ENCODE measurements around the gene GAPDHS. TPM values are rescaled to one million over a fixed set of nuclear protein-coding genes. Genes with fewer than 3 reads are reported as not detected.

The GAPDHS gene
- total and polyA plus RNA-seq, 2 of the 13 experiments (the other 11 are each of a cell fraction or from before 2014, with no cell fraction given), result not detected

- peaks cover 49% of the 10 kb centered on the region for H3K4me1 ChIP-seq (ENCODE audit: insufficient read depth, low read length)
- peak overlapping the region; percentile 69 for H3K9ac ChIP-seq (ENCODE audit: insufficient read depth, low read depth, low read length)
- H3K27ac ChIP-seq (ENCODE audit: extremely low read length, insufficient read depth, low read length), result peak overlapping the region; percentile 58
- ChIA-PET POLR2A (interaction anchor here (0.6 to 1.2 kb wide), 2 partner anchors 14 to 39 kb away, joined by 3 read pairs; no protein-coding TSS in a partner anchor), CTCF (ENCODE audit: low intra/inter-chr PET ratio, low total read pairs) (interaction anchor here (1.4 to 1.7 kb wide), 2 partner anchors 156 to 261 kb away, joined by 3 to 4 read pairs; no protein-coding TSS in a partner anchor)
- in situ Hi-C loops (cut with HindIII; ENCODE audit: extremely low pct_ligation_motif_present, low pct_unique_long_range_greater_than_20kb) (no loop called here), intact Hi-C loops (cut with micrococcal nuclease; ENCODE audit: unreplicated experiment) (no loop called here)
- H3K4me3 ChIP-seq (replicated peaks in 1 of 3; ENCODE audit: insufficient read depth in 1 of 3, low read depth in 2 of 3, low read length in 3 of 3), result peak overlapping the region; percentile 65 to 78 (median 69)
- no peaks in the 10 kb centered on the region for H3K9me3 ChIP-seq (ENCODE audit: low read length)
- H3K36me3 ChIP-seq (replicated peaks in 1 of 2; ENCODE audit: control insufficient read depth in 1 of 2, insufficient read depth in 2 of 2, low read length in 2 of 2), result peaks cover 3 to 5% of the 10 kb centered on the region in 2 experiments; a peak in 3 of 5 replicates
- FAIRE-seq (peak; percentile 66), DNase-seq (ENCODE audit: low spot score) (peak; percentile 42), ATAC-seq (peak; percentile 56)
- 38% methylated on average over 12 of the region's 12 CpGs for WGBS (ENCODE audit: low lambda C conversion rate)
- peaks cover 1 to 23% of the 10 kb centered on the region in 2 experiments; a peak in 2 of 5 replicates for H3K27me3 ChIP-seq (ENCODE audit: control insufficient read depth in 1 of 2, insufficient read depth in 2 of 2, low read length in 2 of 2)
- no peaks in the 10 kb centered on the region for H4K20me1 ChIP-seq (ENCODE audit: insufficient read depth, low read length)
- no peaks in the 10 kb centered on the region for H3K79me2 ChIP-seq (ENCODE audit: insufficient read depth, low read length)
- no TSS peak for BruUV-seq (replicated peaks)
- H3K4me2 ChIP-seq (ENCODE audit: low read depth, low read length), result peak overlapping the region; percentile 93
- H2AFZ ChIP-seq (ENCODE audit: low read length), result peak overlapping the region; percentile 78
- TF ChIP-seq ERF (CRISPR knock-in tag; IDR thresholded peaks at IDR 0.05) (peak; percentile 32; the same call in 1 of the 2 replicates), GATAD2A (CRISPR knock-in tag; IDR thresholded peaks at IDR 0.05) (0 out of 2 replicates have a peak, but pooled peaks have one; percentile 26), RXRB (CRISPR knock-in tag; IDR thresholded peaks at IDR 0.05; ENCODE audit: borderline replicate concordance) (0 out of 2 replicates have a peak, but pooled peaks have one; percentile 18), KLF6 (CRISPR knock-in tag; IDR thresholded peaks at IDR 0.05) (peak; percentile 53), ZSCAN31 (CRISPR knock-in tag; IDR thresholded peaks at IDR 0.05; ENCODE audit: low read depth) (0 out of 2 replicates have a peak, but pooled peaks have one; percentile 10), TRAFD1 (CRISPR knock-in tag; IDR thresholded peaks at IDR 0.05; ENCODE audit: borderline replicate concordance) (no peak), SIN3A (IDR thresholded peaks at IDR 0.05; ENCODE audit: borderline replicate concordance, low read depth, low read length) (peak; percentile 61; the same call in 1 of the 2 replicates), USF2 (IDR thresholded peaks at IDR 0.05; ENCODE audit: low read depth, low read length) (no peak; the same call in 1 of the 2 replicates), USF2 (CRISPR knock-in tag; IDR thresholded peaks at IDR 0.05; ENCODE audit: borderline replicate concordance) (peak; percentile 64; the same call in 1 of the 2 replicates), ZNF564 (CRISPR knock-in tag; IDR thresholded peaks at IDR 0.05) (0 out of 2 replicates have a peak, but pooled peaks have one; percentile 34), YEATS4 (CRISPR knock-in tag; IDR thresholded peaks at IDR 0.05; ENCODE audit: borderline replicate concordance) (0 out of 2 replicates have a peak, but pooled peaks have one; percentile 5), SOX13 (IDR thresholded peaks at IDR 0.05) (no peak), SOX13 (CRISPR knock-in tag; conservative IDR thresholded peaks at IDR 0.05 in 1 of 2, IDR thresholded peaks at IDR 0.05 in 1 of 2) (no peak), TFDP1 (CRISPR knock-in tag; IDR thresholded peaks at IDR 0.05; ENCODE audit: borderline replicate concordance) (peak; percentile 88; the same call in 1 of the 2 replicates), MAX (IDR thresholded peaks at IDR 0.05) (peak; percentile 90), POLR2AphosphoS5 (IDR thresholded peaks at IDR 0.05; ENCODE audit: low read depth, low read length) (peak; percentile 32; the same call in 1 of the 2 replicates), SAP130 (CRISPR knock-in tag; IDR thresholded peaks at IDR 0.05; ENCODE audit: low read depth) (peak; percentile 85), SMYD3 (CRISPR knock-in tag; IDR thresholded peaks at IDR 0.05) (no peak), ZMAT3 (CRISPR knock-in tag; conservative IDR thresholded peaks at IDR 0.05) (no peak), SP1 (IDR thresholded peaks at IDR 0.05) (no peak), SP1 (CRISPR knock-in tag; IDR thresholded peaks at IDR 0.05) (no peak)
Measured at GRCh38 chr19:35509018-35509652, 24.1 kb upstream of the GAPDHS start.
